GM19240 (cell line): Measurements from ENCODE around the gene CD300LD.
"Not testable (repeated sequence)": the region's sequence is repeated elsewhere in the genome, so short reads cannot be mapped to it uniquely, and the experiment has no call there.

Experiments
- DNase-seq: peaks from one replicate; pipeline ENCODE4 v3.0.0; 2011; ENCODE audit warnings: low spot score; ENCODE audit not compliant: insufficient read length

The CD300LD gene

GRCh38 chr17:74573635-74574034 is 18.4 kb downstream of the CD300LD start:
- DNase-seq: not testable (repeated sequence)

- DNase-seq: no peak
These were observed 18.9 kb downstream of the CD300LD start for GRCh38 chr17:74573169-74573568.

- no peak for DNase-seq
These were observed 20.3 kb downstream of the CD300LD start for GRCh38 chr17:74571621-74572270.

- DNase-seq: no peak
These were observed 22.8 kb downstream of the CD300LD start for GRCh38 chr17:74569020-74570003.

- DNase-seq: no peak
These were observed 23.8 kb downstream of the CD300LD start for GRCh38 chr17:74568106-74568873.

GRCh38 chr17:74567397-74567796 is 24.7 kb downstream of the CD300LD start, which contains the start of gene CD300H:
Gene CD300H, minus strand, starts transcription at chr17:74567509.
- DNase-seq: no peak

GRCh38 chr17:74566132-74566753 is 25.8 kb downstream of the CD300LD start:
- DNase-seq: no peak

- no peak for DNase-seq
These were observed 27.0 kb downstream of the CD300LD start for GRCh38 chr17:74565126-74565525.

GRCh38 chr17:74563358-74563757 is 28.7 kb downstream of the CD300LD start:
- no peak for DNase-seq

- DNase-seq: no peak
These were observed 30.5 kb downstream of the CD300LD start for GRCh38 chr17:74561586-74561985.

- DNase-seq: no peak
These were observed 33.1 kb downstream of the CD300LD start for GRCh38 chr17:74558882-74559519.

GRCh38 chr17:74558402-74558801 is 33.7 kb downstream of the CD300LD start:
- not testable (repeated sequence) for DNase-seq

- DNase-seq: no peak
These were observed 36.6 kb downstream of the CD300LD start for GRCh38 chr17:74555427-74555940.

- no peak for DNase-seq
These were observed 37.2 kb downstream of the CD300LD start for GRCh38 chr17:74554909-74555308.

- no peak for DNase-seq
These were observed 40.0 kb downstream of the CD300LD start for GRCh38 chr17:74552037-74552436.

- no peak for DNase-seq
These were observed 41.5 kb downstream of the CD300LD start for GRCh38 chr17:74550602-74551001.

GRCh38 chr17:74549343-74549742 is 42.7 kb downstream of the CD300LD start:
- DNase-seq: no peak

- DNase-seq: no peak
These were observed 44.3 kb downstream of the CD300LD start for GRCh38 chr17:74547736-74548135.

GRCh38 chr17:74547264-74547663 is 44.8 kb downstream of the CD300LD start:
- no peak for DNase-seq

GRCh38 chr17:74546586-74546985 is 45.5 kb downstream of the CD300LD start:
- no peak for DNase-seq
